DOHH2 (cell line): ENCODE results near the gene TNFRSF13B.

Experiments used
- H3F3A ChIP-seq: fragments of 200-600 bp; sonication (generic), shearing (Covaris generic); 2 replicates; pipeline ENCODE4 v1.6.0; 2016; ENCODE audit warnings: antibody characterized with exemption, mild to moderate bottlenecking; ENCODE audit not compliant: control insufficient read depth, insufficient read depth
- H3K27ac ChIP-seq: fragments of 200-600 bp; sonication (generic); 2 replicates; pipeline ENCODE4 v1.5.1; 2014; ENCODE audit warnings: low read depth, mild to moderate bottlenecking, low read length, moderate library complexity
- H3K27me3 ChIP-seq: fragments of 200-600 bp; sonication (generic); 2 replicates; pipeline ENCODE4 v1.6.1; 2014; ENCODE audit warnings: mild to moderate bottlenecking, low read length, mixed read lengths; ENCODE audit not compliant: control insufficient read depth
- H3K36me3 ChIP-seq: fragments of 200-600 bp; sonication (generic); 2 replicates; pipeline ENCODE4 v1.6.1; 2014; ENCODE audit warnings: mild to moderate bottlenecking, low read length, moderate library complexity, mixed read lengths; ENCODE audit not compliant: control insufficient read depth
- H3K4me1 ChIP-seq: fragments of 200-600 bp; sonication (generic); 2 replicates; pipeline ENCODE4 v1.6.1; 2014; ENCODE audit warnings: mild to moderate bottlenecking, low read length, mixed read lengths; ENCODE audit not compliant: control insufficient read depth
- H3K4me2 ChIP-seq: fragments of 200-600 bp; sonication (generic); 2 replicates; pipeline ENCODE4 v1.6.0; 2014; ENCODE audit warnings: mild to moderate bottlenecking, low read length, moderate library complexity
- H3K4me3 ChIP-seq: fragments of 200-600 bp; sonication (generic); 2 replicates; pipeline ENCODE4 v1.5.1; 2014; ENCODE audit warnings: mild to moderate bottlenecking, low read length, mixed read lengths
- H3K79me2 ChIP-seq: fragments of 200-600 bp; sonication (generic); 2 replicates; pipeline ENCODE4 v1.6.1; 2014; ENCODE audit warnings: mild to moderate bottlenecking, low read length, mixed read lengths; ENCODE audit not compliant: control insufficient read depth
- H3K9me2 ChIP-seq: fragments of 200-600 bp; sonication (generic); replicated peaks from 2 replicates; pipeline ENCODE4 v1.6.1; 2014; ENCODE audit warnings: mild to moderate bottlenecking, low read length, mixed read lengths; ENCODE audit not compliant: control insufficient read depth
- H3K9me3 ChIP-seq: fragments of 200-600 bp; sonication (generic); 2 replicates; pipeline ENCODE4 v1.6.1; 2014; ENCODE audit warnings: antibody characterized with exemption, low read length, mixed read lengths; ENCODE audit not compliant: control insufficient read depth, insufficient read depth
- H4K20me1 ChIP-seq: fragments of 200-600 bp; sonication (generic); 2 replicates; pipeline ENCODE4 v1.6.0; 2014; ENCODE audit warnings: low read depth, mild to moderate bottlenecking, antibody characterized with exemption, low read length, moderate library complexity; ENCODE audit not compliant: control insufficient read depth, insufficient read depth
- EZH2phosphoT487 ChIP-seq: fragments of 200-600 bp; sonication (generic); IDR thresholded peaks from 2 replicates; pipeline ENCODE4 v1.6.1; 2017; ENCODE audit warnings: borderline replicate concordance, mild to moderate bottlenecking, antibody characterized with exemption, low read length, moderate library complexity, mixed read lengths
- TF ChIP-seq, protein P1 (sequence below): fragments of 200-600 bp; sonication (generic); IDR thresholded peaks from one replicate; pipeline ENCODE4 v1.5.1; 2014; ENCODE audit warnings: antibody characterized with exemption, mild to moderate bottlenecking, low read depth, low read length; ENCODE audit not compliant: poor library complexity, severe bottlenecking

Gene TNFRSF13B

DNA sequence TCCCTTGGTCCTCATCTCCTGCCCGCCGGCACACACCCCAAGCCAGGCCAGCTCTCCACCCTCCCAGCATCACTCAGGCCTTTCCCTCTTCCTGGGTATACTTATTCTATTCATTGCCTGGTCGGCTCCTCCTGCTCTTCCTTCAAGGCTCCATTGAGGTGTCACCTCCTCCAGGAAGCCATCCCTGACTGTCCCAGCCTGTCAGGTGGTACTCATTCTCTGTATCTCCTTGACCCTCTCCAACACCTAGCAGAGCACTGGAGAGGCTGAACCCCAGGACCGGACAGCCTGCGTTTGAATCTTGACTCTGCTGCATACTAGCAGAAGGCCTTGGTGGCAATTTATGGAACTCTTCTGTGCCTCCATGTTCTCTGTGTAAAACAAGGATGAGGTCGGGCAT lies 428 bp upstream of the TNFRSF13B start:
- H3K4me2 ChIP-seq: no peak overlapping the region
- no peaks in the 10 kb centered on the region for H3K36me3 ChIP-seq
- no peaks in the 10 kb centered on the region for H3K79me2 ChIP-seq
- peaks cover 24% of the 10 kb centered on the region for H3K27me3 ChIP-seq
- H3K9me2 ChIP-seq: no peaks in the 10 kb centered on the region
- no peak overlapping the region for H3K4me3 ChIP-seq
- no peaks in the 10 kb centered on the region for H4K20me1 ChIP-seq
- no peak for TF ChIP-seq EZH2phosphoT487
- TF ChIP-seq, protein P1, sequence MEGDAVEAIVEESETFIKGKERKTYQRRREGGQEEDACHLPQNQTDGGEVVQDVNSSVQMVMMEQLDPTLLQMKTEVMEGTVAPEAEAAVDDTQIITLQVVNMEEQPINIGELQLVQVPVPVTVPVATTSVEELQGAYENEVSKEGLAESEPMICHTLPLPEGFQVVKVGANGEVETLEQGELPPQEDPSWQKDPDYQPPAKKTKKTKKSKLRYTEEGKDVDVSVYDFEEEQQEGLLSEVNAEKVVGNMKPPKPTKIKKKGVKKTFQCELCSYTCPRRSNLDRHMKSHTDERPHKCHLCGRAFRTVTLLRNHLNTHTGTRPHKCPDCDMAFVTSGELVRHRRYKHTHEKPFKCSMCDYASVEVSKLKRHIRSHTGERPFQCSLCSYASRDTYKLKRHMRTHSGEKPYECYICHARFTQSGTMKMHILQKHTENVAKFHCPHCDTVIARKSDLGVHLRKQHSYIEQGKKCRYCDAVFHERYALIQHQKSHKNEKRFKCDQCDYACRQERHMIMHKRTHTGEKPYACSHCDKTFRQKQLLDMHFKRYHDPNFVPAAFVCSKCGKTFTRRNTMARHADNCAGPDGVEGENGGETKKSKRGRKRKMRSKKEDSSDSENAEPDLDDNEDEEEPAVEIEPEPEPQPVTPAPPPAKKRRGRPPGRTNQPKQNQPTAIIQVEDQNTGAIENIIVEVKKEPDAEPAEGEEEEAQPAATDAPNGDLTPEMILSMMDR: no peak
- no peak overlapping the region for H3K27ac ChIP-seq
- no peaks in the 10 kb centered on the region for H3K9me3 ChIP-seq
- H3K4me1 ChIP-seq: peaks cover 44% of the 10 kb centered on the region
- peaks cover 18% of the 10 kb centered on the region for H3F3A ChIP-seq

DNA sequence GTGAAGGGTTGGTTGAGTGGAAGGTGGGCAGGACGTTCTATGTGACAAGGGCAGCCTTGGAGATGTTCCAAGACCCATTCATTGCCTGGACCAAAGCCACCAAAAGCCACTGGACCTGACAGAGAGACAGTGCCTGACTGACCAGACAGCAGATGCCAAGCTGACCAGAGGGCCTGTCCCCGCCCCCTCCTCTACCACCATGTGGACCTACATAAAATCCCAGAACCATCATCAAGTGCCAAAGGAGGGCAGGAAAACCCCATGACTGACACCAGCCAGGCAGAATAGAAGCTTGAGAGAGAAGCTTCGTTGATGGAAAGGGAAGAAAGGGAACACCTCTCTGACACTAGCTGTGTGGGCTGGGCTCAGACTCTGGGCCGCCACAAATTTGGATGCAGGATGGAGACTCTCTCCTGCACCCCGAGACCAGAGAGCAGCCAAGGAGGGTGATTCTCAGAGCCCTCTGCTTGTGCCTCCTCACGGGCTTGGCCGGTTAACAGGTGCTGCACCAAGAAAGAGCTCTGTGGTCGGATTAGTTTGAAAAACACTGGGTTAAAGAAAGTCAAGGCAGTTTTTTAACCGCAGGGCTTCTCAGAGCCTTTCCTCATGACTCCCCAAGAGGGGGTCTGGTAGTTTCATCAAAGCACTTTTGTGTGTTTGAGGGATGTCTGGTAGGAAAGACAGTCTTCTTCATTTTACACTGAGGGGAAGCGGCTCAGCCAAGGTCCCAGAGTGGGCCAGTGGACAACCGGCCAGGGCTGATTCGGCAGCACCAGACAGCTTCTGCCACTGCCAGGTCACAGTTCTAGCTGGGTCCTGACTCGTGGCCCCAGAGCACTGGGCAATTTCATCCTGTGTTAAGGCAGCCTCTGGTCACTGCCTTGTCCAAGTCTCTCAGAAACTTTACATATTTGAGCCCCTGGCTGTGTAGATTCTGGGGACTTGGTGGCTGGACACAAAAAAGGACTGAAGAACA lies 1.7 kb downstream of the TNFRSF13B start:
- Histone ChIP-seq H3F3A (peaks cover 6% of the 10 kb centered on the region; the same call in 1 of the 2 replicates), H3K27me3 (peaks cover 25% of the 10 kb centered on the region), H3K27ac (no peak overlapping the region), H3K79me2 (no peaks in the 10 kb centered on the region), H3K4me3 (no peak overlapping the region), H3K4me1 (peaks cover 23% of the 10 kb centered on the region), H3K36me3 (no peaks in the 10 kb centered on the region), H3K9me2 (no peaks in the 10 kb centered on the region), H4K20me1 (no peaks in the 10 kb centered on the region), H3K4me2 (no peak overlapping the region), H3K9me3 (no peaks in the 10 kb centered on the region)
- TF ChIP-seq EZH2phosphoT487: no peak
- TF ChIP-seq, protein P1: no peak

DNA sequence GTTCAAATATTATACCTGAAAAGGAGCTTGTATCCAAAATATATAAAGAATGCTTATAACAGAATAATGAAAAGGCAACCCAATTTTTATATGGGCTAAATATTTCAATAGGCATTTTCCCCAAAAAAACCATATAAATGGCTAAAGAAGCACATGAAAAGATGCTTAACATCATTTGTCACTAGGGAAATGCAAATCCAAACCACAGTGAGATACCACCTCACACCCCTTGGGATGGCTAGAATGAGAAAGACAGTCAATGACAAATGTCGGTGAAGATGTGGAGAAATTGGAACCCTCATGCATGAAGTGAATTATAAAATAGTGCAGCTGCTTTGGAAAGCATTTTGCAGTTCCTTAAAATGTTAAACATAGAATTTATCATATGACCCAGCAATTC lies 3.1 kb downstream of the TNFRSF13B start:
- Histone ChIP-seq H3F3A (no peaks in the 10 kb centered on the region), H3K27me3 (peaks cover 31% of the 10 kb centered on the region), H3K4me3 (no peak overlapping the region), H3K4me2 (no peak overlapping the region), H4K20me1 (no peaks in the 10 kb centered on the region), H3K79me2 (no peaks in the 10 kb centered on the region), H3K9me3 (no peaks in the 10 kb centered on the region), H3K9me2 (no peaks in the 10 kb centered on the region), H3K4me1 (peaks cover 9% of the 10 kb centered on the region), H3K27ac (no peak overlapping the region), H3K36me3 (no peaks in the 10 kb centered on the region)
- TF ChIP-seq, protein P1: no peak
- TF ChIP-seq EZH2phosphoT487: no peak
